Endothelial cell of umbilical vein (primary cell): ENCODE data around the gene S100A5. TPM values are rescaled to one million over a fixed set of nuclear protein-coding genes. Genes with fewer than 3 reads are reported as not detected.

ENCODE experiments used
- BruUV-seq: library from RNA; stranded (reverse); fragments of 400-500 nt; replicated peaks from 2 replicates; lab custom pipeline; 2021; lab: Mats Ljungman, UMichigan
- CTCF ChIA-PET: fragments of 300-600, 350-600 bp; sonication (Branson Sonifier 250); formaldehyde crosslinking; loops from one replicate; lab custom pipeline; 2021; ENCODE audit warnings: antibody characterized with exemption, inconsistent platforms; lab: Charles Lee
- POLR2A ChIA-PET: fragments of 300-600, 350-600 bp; sonication (Branson Sonifier 250); formaldehyde crosslinking; loops from one replicate; lab custom pipeline; 2021; ENCODE audit warnings: antibody characterized with exemption, inconsistent platforms; lab: Charles Lee
- DNase-seq: peaks from one replicate; pipeline ENCODE4 v3.0.0-alpha.2; 2011; ENCODE audit warnings: low read depth, low spot score
- FAIRE-seq: peaks from 2 replicates; lab custom pipeline; 2011; peaks lifted over from hg19 to GRCh38; lab: Jason Lieb, UNC
- H2AFZ ChIP-seq: 2 replicates; pipeline ENCODE4 v1.6.0; 2012; ENCODE audit warnings: low read depth, low read length, control low read depth, inconsistent platforms
- H3K27ac ChIP-seq: 2 replicates; pipeline ENCODE4 v1.5.1; 2011; ENCODE audit warnings: low read depth, mild to moderate bottlenecking, control low read depth, low read length, moderate library complexity; ENCODE audit not compliant: insufficient read depth
- H3K27me3 ChIP-seq, 2 experiments: 2 replicates each; pipeline versions ENCODE4 v1.6.0 to v1.6.1; 2011; ENCODE audit warnings: low read length in 2 of 2, mixed read lengths in 1 of 2; ENCODE audit not compliant: control insufficient read depth in 2 of 2, insufficient read depth in 2 of 2
- H3K36me3 ChIP-seq, 2 experiments: 2 replicates in 1 of 2; 3 replicates in 1 of 2; pipeline ENCODE4 v1.5.1; 2011; ENCODE audit warnings: low read length in 2 of 2, mild to moderate bottlenecking in 1 of 2, moderate library complexity in 1 of 2; ENCODE audit not compliant: control insufficient read depth in 2 of 2, insufficient read depth in 2 of 2; ENCODE audit errors: extremely low read depth in 1 of 2
- H3K4me1 ChIP-seq: 3 replicates; pipeline ENCODE4 v1.5.1; 2011; ENCODE audit warnings: mild to moderate bottlenecking, low read length; ENCODE audit not compliant: control insufficient read depth, insufficient read depth; ENCODE audit errors: extremely low read depth
- H3K4me2 ChIP-seq: 2 replicates; pipeline ENCODE4 v1.6.1; 2011; ENCODE audit warnings: low read length, control low read depth, mixed read lengths; ENCODE audit not compliant: insufficient read depth
- H3K4me3 ChIP-seq, 3 experiments: fragments of 200-600 bp in 1 of 3; sonication (generic), shearing (Covaris generic) in 1 of 3; replicated peaks in 1 of 3; 2 replicates each; pipeline ENCODE4 v1.5.1; 2011 to 2016; ENCODE audit warnings: control low read depth in 3 of 3, low read length in 3 of 3, mild to moderate bottlenecking in 2 of 3, inconsistent platforms in 1 of 3, low read depth in 1 of 3, moderate library complexity in 1 of 3; ENCODE audit not compliant: insufficient read depth in 1 of 3
- H3K79me2 ChIP-seq: 2 replicates; pipeline ENCODE4 v1.6.0; 2012; ENCODE audit warnings: low read length, inconsistent platforms; ENCODE audit not compliant: control insufficient read depth, insufficient read depth
- H3K9ac ChIP-seq: replicated peaks from 2 replicates; pipeline ENCODE3; 2011; ENCODE audit warnings: low read length, control low read depth; ENCODE audit not compliant: insufficient read depth; ENCODE audit errors: extremely low read depth
- H3K9me1 ChIP-seq: replicated peaks from 3 replicates; pipeline ENCODE4 v1.6.0; 2011; ENCODE audit warnings: mild to moderate bottlenecking, low read length; ENCODE audit not compliant: control insufficient read depth, insufficient read depth; ENCODE audit errors: extremely low read depth
- H3K9me3 ChIP-seq: replicated peaks from 2 replicates; pipeline ENCODE4 v1.5.1; 2012; ENCODE audit warnings: low read length, inconsistent platforms; ENCODE audit not compliant: control insufficient read depth, insufficient read depth
- H4K20me1 ChIP-seq: replicated peaks from 2 replicates; pipeline ENCODE3; 2011; ENCODE audit warnings: mild to moderate bottlenecking, low read length; ENCODE audit not compliant: control insufficient read depth, insufficient read depth; ENCODE audit errors: extremely low read depth
- EZH2 ChIP-seq: IDR thresholded peaks from 2 replicates; pipeline ENCODE4 v1.6.1; 2012; ENCODE audit warnings: borderline replicate concordance, low read depth, mild to moderate bottlenecking, moderate library complexity, low read length, inconsistent platforms; ENCODE audit not compliant: severe bottlenecking
- FOS ChIP-seq: IDR thresholded peaks from 2 replicates; pipeline ENCODE4 v1.6.1; 2011; ENCODE audit warnings: mild to moderate bottlenecking, low read length, moderate library complexity, borderline replicate concordance; ENCODE audit not compliant: insufficient read depth
- GATA2 ChIP-seq: IDR thresholded peaks from 2 replicates; pipeline ENCODE4 v1.7.0; 2011; ENCODE audit warnings: low read depth, mild to moderate bottlenecking, moderate library complexity, mixed read lengths, low read length; ENCODE audit not compliant: insufficient read length, insufficient read depth
- JUN ChIP-seq: IDR thresholded peaks from 2 replicates; pipeline ENCODE4 v1.6.1; 2011; ENCODE audit warnings: borderline replicate concordance, low read depth; ENCODE audit not compliant: insufficient read length, insufficient read depth
- MAX ChIP-seq: IDR thresholded peaks from 2 replicates; pipeline ENCODE4 v1.6.1; 2011; ENCODE audit not compliant: insufficient read depth, insufficient read length
- MYC ChIP-seq: IDR thresholded peaks from one replicate; pipeline ENCODE4 v1.6.1; 2011; ENCODE audit warnings: mild to moderate bottlenecking, low read depth, low read length
- POLR2AphosphoS5 ChIP-seq: IDR thresholded peaks from 2 replicates; pipeline ENCODE4 v1.6.1; 2012; ENCODE audit warnings: low read depth, mild to moderate bottlenecking, control low read depth, low read length, moderate library complexity; ENCODE audit not compliant: insufficient read depth
- dilution Hi-C: fragments of 300-500 bp; cut with MboI; formaldehyde crosslinking; loops from one replicate; pipeline ENCODE4 v1.15.0; 2019; ENCODE audit warnings: low sequenced_read_pairs; ENCODE audit not compliant: extremely low pct_ligation_motif_present
- intact Hi-C: fragments of 100-400 bp; cut with micrococcal nuclease; formaldehyde crosslinking; loops from one replicate; pipeline ENCODE4 v1.10.0; 2022
- polyA plus RNA-seq, 4 experiments: library from polyadenylated mRNA; depleted of rRNA in 3 of 4; stranded (reverse) in 3 of 4; unstranded in 1 of 4; fragments of >200 nt; gene quantifications; 2 replicates each; pipeline versions ENCODE4 v1.2.1 to v1.2.3, GENCODE V29; 2011 to 2012; ENCODE audit warnings: missing spikeins in 1 of 4
- total RNA-seq: library from RNA; stranded (reverse); gene quantifications from 2 replicates; pipeline ENCODE4 v1.2.3, GENCODE V29; 2021
- TF ChIP-seq, protein P1 (sequence below), 2 donors: IDR thresholded peaks; 1 replicate in 1 of 2; 2 replicates in 1 of 2; pipeline ENCODE4 v1.5.1; 2011; ENCODE audit warnings: low read length in 2 of 2, mild to moderate bottlenecking in 2 of 2, moderate library complexity in 2 of 2, control low read depth in 1 of 2, inconsistent platforms in 1 of 2, low read depth in 1 of 2; ENCODE audit not compliant: insufficient read depth in 1 of 2; ENCODE audit errors: extremely low read depth in 1 of 2

The S100A5 gene
- total and polyA plus RNA-seq, 2 donors (not counting 3 experiments of a cell fraction or from before 2014, with no cell fraction given) = not detected

DNA sequence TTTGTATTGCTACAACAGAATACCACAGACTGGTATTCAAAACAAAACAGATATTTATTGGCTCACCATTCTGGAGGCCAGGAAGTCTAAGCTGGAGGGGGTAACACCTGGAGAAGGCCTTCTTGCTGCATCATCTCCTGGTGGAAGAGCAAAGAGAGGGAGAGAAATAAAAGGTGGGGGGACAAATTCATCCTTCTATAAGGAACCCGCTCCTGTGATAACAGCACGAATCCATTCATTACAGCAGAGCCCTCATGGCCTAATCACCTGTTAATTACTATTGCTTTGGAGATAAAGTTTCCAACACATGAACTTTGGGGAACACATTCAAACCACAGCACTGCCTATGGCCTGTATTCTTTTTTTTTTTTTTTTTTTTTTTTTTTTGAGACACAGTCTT is 19.5 kb upstream of the S100A5 start:
- CTCF ChIA-PET = interaction anchor here (3.5 kb wide), 1 partner anchor 9 kb away, joined by 13 read pairs; no protein-coding TSS in a partner anchor
- no TSS peak for BruUV-seq

DNA sequence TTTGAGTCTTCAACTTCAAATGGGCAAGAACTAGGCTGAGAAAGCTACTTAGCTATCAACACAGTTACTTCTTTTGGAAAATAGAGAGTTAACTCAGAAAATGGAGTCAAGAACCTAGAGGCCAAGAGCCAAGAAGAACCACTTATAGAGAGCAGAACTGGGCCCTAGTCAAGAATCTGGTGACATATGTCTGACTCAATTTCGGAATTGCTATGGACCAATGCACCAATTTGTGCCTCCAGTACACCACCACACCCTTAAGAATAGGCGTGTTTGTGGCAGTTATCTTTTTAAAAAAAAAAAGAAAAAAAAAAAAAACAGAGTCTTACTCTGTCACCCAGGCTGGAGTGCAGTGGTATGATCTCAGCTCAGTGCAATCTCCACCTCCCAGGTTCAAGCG is 17.1 kb upstream of the S100A5 start:
- dilution Hi-C loops = no loop called here
- intact Hi-C loops = no loop called here

More for the DNA sequence above, 19.5 kb upstream of the S100A5 start:
- Histone ChIP-seq H3K9ac (no peak overlapping the region), H4K20me1 (no peaks in the 10 kb centered on the region), H3K27me3 (no peaks in the 10 kb centered on the region), H3K9me3 (no peaks in the 10 kb centered on the region), H2AFZ (no peak overlapping the region), H3K79me2 (no peaks in the 10 kb centered on the region), H3K36me3 (no peaks in the 10 kb centered on the region), H3K4me2 (no peak overlapping the region), H3K27ac (no peak overlapping the region), H3K4me1 (peaks cover under 1% of the 10 kb centered on the region), H3K4me3 (no peak overlapping the region), H3K9me1 (no peaks in the 10 kb centered on the region)
- POLR2A ChIA-PET = no interaction called here
- dilution Hi-C loops (no loop called here), intact Hi-C loops (no loop called here)
- TF ChIP-seq FOS = no peak
- no peak for TF ChIP-seq MYC
- no peak for TF ChIP-seq MAX
- DNase-seq = no peak
- no peak for FAIRE-seq

More for the DNA sequence above, 17.1 kb upstream of the S100A5 start:
- Histone ChIP-seq H3K4me3 (no peak overlapping the region), H3K4me2 (no peak overlapping the region), H2AFZ (no peak overlapping the region), H3K79me2 (no peaks in the 10 kb centered on the region), H3K9me1 (no peaks in the 10 kb centered on the region), H3K36me3 (no peaks in the 10 kb centered on the region), H3K9ac (no peak overlapping the region), H3K4me1 (peaks cover 6% of the 10 kb centered on the region), H4K20me1 (no peaks in the 10 kb centered on the region), H3K27ac (no peak overlapping the region), H3K9me3 (no peaks in the 10 kb centered on the region), H3K27me3 (no peaks in the 10 kb centered on the region)
- no peak for DNase-seq
- FAIRE-seq = no peak
- ChIA-PET POLR2A (no interaction called here), CTCF (interaction anchor here (1.0 kb wide), 1 partner anchor 11 kb away, joined by 3 read pairs; no protein-coding TSS in a partner anchor)
- no TSS peak for BruUV-seq
- TF ChIP-seq MAX = no peak
- no peak for TF ChIP-seq POLR2AphosphoS5
- TF ChIP-seq JUN = no peak
- no peak for TF ChIP-seq MYC
- TF ChIP-seq EZH2 = no peak
- TF ChIP-seq, protein P1, sequence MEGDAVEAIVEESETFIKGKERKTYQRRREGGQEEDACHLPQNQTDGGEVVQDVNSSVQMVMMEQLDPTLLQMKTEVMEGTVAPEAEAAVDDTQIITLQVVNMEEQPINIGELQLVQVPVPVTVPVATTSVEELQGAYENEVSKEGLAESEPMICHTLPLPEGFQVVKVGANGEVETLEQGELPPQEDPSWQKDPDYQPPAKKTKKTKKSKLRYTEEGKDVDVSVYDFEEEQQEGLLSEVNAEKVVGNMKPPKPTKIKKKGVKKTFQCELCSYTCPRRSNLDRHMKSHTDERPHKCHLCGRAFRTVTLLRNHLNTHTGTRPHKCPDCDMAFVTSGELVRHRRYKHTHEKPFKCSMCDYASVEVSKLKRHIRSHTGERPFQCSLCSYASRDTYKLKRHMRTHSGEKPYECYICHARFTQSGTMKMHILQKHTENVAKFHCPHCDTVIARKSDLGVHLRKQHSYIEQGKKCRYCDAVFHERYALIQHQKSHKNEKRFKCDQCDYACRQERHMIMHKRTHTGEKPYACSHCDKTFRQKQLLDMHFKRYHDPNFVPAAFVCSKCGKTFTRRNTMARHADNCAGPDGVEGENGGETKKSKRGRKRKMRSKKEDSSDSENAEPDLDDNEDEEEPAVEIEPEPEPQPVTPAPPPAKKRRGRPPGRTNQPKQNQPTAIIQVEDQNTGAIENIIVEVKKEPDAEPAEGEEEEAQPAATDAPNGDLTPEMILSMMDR (IDR thresholded peaks at IDR 0.05; ENCODE audit: extremely low read depth in 1 of 2, insufficient read depth in 1 of 2, low read depth in 1 of 2, low read length in 2 of 2) = no peak
- no peak for TF ChIP-seq GATA2
